HepG2 (cell line): Measurements from ENCODE around the gene RWDD2A. TPM values are rescaled to one million over a fixed set of nuclear protein-coding genes. Genes with fewer than 3 reads are reported as not detected.

ENCODE experiments used
- ATAC-seq: fragments of 200-7000 bp; cut with Tn5 transposase; 3 replicates; pipeline ENCODE4 v1.9.1; 2020; ENCODE audit warnings: mild to moderate bottlenecking, moderate library complexity
- BruUV-seq: library from RNA; stranded (reverse); fragments of 400-500 nt; replicated peaks from 2 replicates; lab custom pipeline; 2021; lab: Mats Ljungman, UMichigan
- CTCF ChIA-PET: fragments of 300-600 bp; formaldehyde crosslinking; extraction: SDS; loops from one replicate; lab custom pipeline; 2021; ENCODE audit warnings: low total read pairs, inconsistent platforms, low intra/inter-chr PET ratio; lab: Yijun Ruan, JAX
- POLR2A ChIA-PET: fragments of 350-600 bp; sonication (Branson Sonifier 250); formaldehyde crosslinking; loops from one replicate; lab custom pipeline; 2020; ENCODE audit warnings: antibody characterized with exemption, inconsistent platforms; lab: Yijun Ruan, JAX
- DNase-seq: peaks from one replicate; pipeline ENCODE4 v3.0.0-alpha.2; 2015; ENCODE audit warnings: low spot score
- FAIRE-seq: peaks from 3 replicates; lab custom pipeline; 2011; peaks lifted over from hg19 to GRCh38; lab: Jason Lieb, UNC
- H2AFZ ChIP-seq: one replicate; pipeline ENCODE4 v1.6.1; 2011; ENCODE audit warnings: low read length, inconsistent platforms
- H3K27ac ChIP-seq: fragments of 300-600 bp; 3 replicates; pipeline ENCODE4 v1.8.0; 2011; ENCODE audit warnings: mixed run types, mild to moderate bottlenecking, mixed read lengths, low read length, inconsistent platforms; ENCODE audit not compliant: insufficient read depth; ENCODE audit errors: extremely low read length
- H3K27me3 ChIP-seq, 2 experiments: fragments of 200-600 bp in 1 of 2; 2 replicates in 1 of 2; 3 replicates in 1 of 2; pipeline versions ENCODE4 v1.6.0 to v1.8.0; 2011; ENCODE audit warnings: low read length in 2 of 2, mild to moderate bottlenecking in 2 of 2, moderate library complexity in 2 of 2, inconsistent platforms in 1 of 2; ENCODE audit not compliant: insufficient read depth in 2 of 2, control insufficient read depth in 1 of 2
- H3K36me3 ChIP-seq, 2 experiments: fragments of 200-600 bp in 1 of 2; replicated peaks in 1 of 2; 2 replicates in 1 of 2; 3 replicates in 1 of 2; pipeline versions ENCODE4 v1.5.1 to v1.8.0; 2011; ENCODE audit warnings: low read length in 2 of 2, inconsistent platforms in 1 of 2; ENCODE audit not compliant: insufficient read depth in 2 of 2, control insufficient read depth in 1 of 2
- H3K4me1 ChIP-seq: 2 replicates; pipeline ENCODE4 v1.5.1; 2012; ENCODE audit warnings: low read length, inconsistent platforms; ENCODE audit not compliant: insufficient read depth
- H3K4me2 ChIP-seq: 2 replicates; pipeline ENCODE4 v1.6.0; 2011; ENCODE audit warnings: low read depth, low read length, inconsistent platforms
- H3K4me3 ChIP-seq, 3 experiments: fragments of 200-600 bp in 1 of 3; sonication (generic), shearing (Covaris generic) in 1 of 3; replicated peaks in 1 of 3; 2 replicates each; pipeline ENCODE4 v1.5.1; 2011 to 2016; ENCODE audit warnings: low read length in 3 of 3, inconsistent platforms in 2 of 3, low read depth in 2 of 3, mild to moderate bottlenecking in 2 of 3, control low read depth in 1 of 3, mixed read lengths in 1 of 3; ENCODE audit not compliant: insufficient read depth in 1 of 3
- H3K79me2 ChIP-seq: one replicate; pipeline ENCODE4 v1.6.1; 2011; ENCODE audit warnings: low read length, inconsistent platforms; ENCODE audit not compliant: insufficient read depth
- H3K9ac ChIP-seq: 2 replicates; pipeline ENCODE4 v1.6.0; 2011; ENCODE audit warnings: mild to moderate bottlenecking, low read depth, low read length, inconsistent platforms; ENCODE audit not compliant: insufficient read depth
- H3K9me3 ChIP-seq: 2 replicates; pipeline ENCODE4 v1.5.1; 2012; ENCODE audit warnings: mild to moderate bottlenecking, low read length
- H4K20me1 ChIP-seq: 2 replicates; pipeline ENCODE4 v1.6.0; 2011; ENCODE audit warnings: inconsistent platforms, mild to moderate bottlenecking, low read length, moderate library complexity; ENCODE audit not compliant: insufficient read depth
- AHR ChIP-seq: IDR thresholded peaks from 2 replicates; pipeline ENCODE4 v1.6.1; 2018; ENCODE audit warnings: missing genetic modification reagents, missing compliant biosample characterization
- HOMEZ ChIP-seq: IDR thresholded peaks from 2 replicates; pipeline ENCODE4 v1.6.1; 2016; ENCODE audit warnings: low read depth
- ISL2 ChIP-seq: sonication (generic); formaldehyde crosslinking; IDR thresholded peaks from 2 replicates; pipeline ENCODE4 v1.5.0; 2020; ENCODE audit warnings: missing genetic modification reagents
- SRSF1 ChIP-seq: fragments of 200-400 bp; formaldehyde crosslinking; optimal IDR thresholded peaks from 2 replicates; pipeline ENCODE3; 2017; ENCODE audit warnings: mild to moderate bottlenecking, low read depth, low read length, moderate library complexity
- TFE3 ChIP-seq: IDR thresholded peaks from 2 replicates; pipeline ENCODE4 v1.6.1; 2016
- ZBTB38 ChIP-seq: sonication (generic); formaldehyde crosslinking; IDR thresholded peaks from 2 replicates; pipeline ENCODE4 v1.5.1; 2020; ENCODE audit warnings: mild to moderate bottlenecking, missing genetic modification reagents
- ZBTB40 ChIP-seq, 2 experiments: fragments of 450-650 bp in 1 of 2; sonication (generic) in 1 of 2; formaldehyde crosslinking in 1 of 2; IDR thresholded peaks; 2 replicates each; pipeline versions ENCODE4 v1.6.1 to v1.8.0; 2016 to 2022; ENCODE audit warnings: antibody characterized with exemption in 1 of 2, mild to moderate bottlenecking in 1 of 2, missing genetic modification reagents in 1 of 2
- ZKSCAN5 ChIP-seq: sonication (generic); formaldehyde crosslinking; IDR thresholded peaks from 2 replicates; pipeline ENCODE4 v1.5.1; 2020; ENCODE audit warnings: mild to moderate bottlenecking, missing genetic modification reagents
- ZNF510 ChIP-seq: sonication (generic); formaldehyde crosslinking; IDR thresholded peaks from 2 replicates; pipeline ENCODE4 v1.4.0; 2020; ENCODE audit warnings: low read depth, mild to moderate bottlenecking, missing genetic modification reagents
- ZNF577 ChIP-seq: sonication (generic); formaldehyde crosslinking; IDR thresholded peaks from 2 replicates; pipeline ENCODE4 v1.4.0; 2020; ENCODE audit warnings: mild to moderate bottlenecking, low read depth, missing genetic modification reagents, borderline replicate concordance
- ZNF790 ChIP-seq: sonication (generic); formaldehyde crosslinking; IDR thresholded peaks from 2 replicates; pipeline ENCODE4 v1.8.0; 2022; ENCODE audit warnings: missing genetic modification reagents, mild to moderate bottlenecking, borderline replicate concordance
- ZSCAN30 ChIP-seq: sonication (generic); formaldehyde crosslinking; IDR thresholded peaks from 2 replicates; pipeline ENCODE4 v1.5.0; 2020; ENCODE audit warnings: mild to moderate bottlenecking, missing genetic modification reagents
- WGBS: methylation state at CpG from one replicate; pipeline ENCODE4 v1.1.6; 2017; ENCODE audit warnings: low lambda C conversion rate; 5-methylcytosine and 5-hydroxymethylcytosine counted together
- in situ Hi-C: cut with HindIII; loops from 2 replicates; pipeline ENCODE4 v1.10.0; 2017; ENCODE audit warnings: low pct_unique_long_range_greater_than_20kb; ENCODE audit not compliant: extremely low pct_ligation_motif_present
- intact Hi-C: fragments of 100-400 bp; cut with micrococcal nuclease; formaldehyde crosslinking; loops from one replicate; pipeline ENCODE4 v1.10.0; 2022; ENCODE audit not compliant: unreplicated experiment
- polyA plus RNA-seq, 8 experiments: library from polyadenylated mRNA; depleted of rRNA in 3 of 8; stranded (reverse) in 7 of 8; unstranded in 1 of 8; fragments of >200 nt; fragmentation: Illumina TruSeq in 4 of 8; extraction: Trizol in 4 of 8; gene quantifications; 2 replicates each; pipeline versions ENCODE4 v1.2.1 to v1.2.3, GENCODE V29; 2011 to 2016; ENCODE audit warnings: low read depth in 4 of 8, missing spikeins in 1 of 8, mixed read lengths in 1 of 8; ENCODE audit not compliant: insufficient read depth in 1 of 8
- total RNA-seq, 5 experiments: library from RNA; depleted of rRNA; stranded (reverse); fragments of >200 nt; fragmentation: Illumina TruSeq; extraction: Trizol; gene quantifications; 2 replicates each; pipeline ENCODE4 v1.2.3, GENCODE V29; 2016; ENCODE audit warnings: low read depth in 1 of 5

RWDD2A gene
- total and polyA plus RNA-seq, 2 of the 13 experiments (the other 11 are each of a cell fraction or from before 2014, with no cell fraction given) = 5.3 to 8.1 TPM

- Histone ChIP-seq H3K36me3 (peaks cover 2 to 15% of the 10 kb centered on the region in 2 experiments), H4K20me1 (no peaks in the 10 kb centered on the region), H3K79me2 (peaks cover 8% of the 10 kb centered on the region), H3K27ac (no peak overlapping the region), H3K4me2 (no peak overlapping the region), H3K9ac (no peak overlapping the region), H3K9me3 (no peaks in the 10 kb centered on the region), H3K4me1 (peaks cover 17% of the 10 kb centered on the region), H3K27me3 (no peaks in the 10 kb centered on the region; a peak in 1 of 5 replicates), H3K4me3 (no peak overlapping the region), H2AFZ (no peak overlapping the region)
- intact Hi-C loops = no loop called here
- ChIA-PET CTCF (no interaction called here), POLR2A (no interaction called here)
- DNase-seq = no peak
- BruUV-seq = no TSS peak
- in situ Hi-C loops = loop anchor here (25.0 kb wide), 1 partner anchor 961 kb away; the partner anchor contains the start of gene IBTK
- ATAC-seq = no peak
- WGBS = 95% methylated on average over 4 of the region's 4 CpGs
- no peak for FAIRE-seq
- TF ChIP-seq ISL2 (CRISPR knock-in tag) (no peak), ZBTB40 (IDR thresholded peaks at IDR 0.05) (no peak), ZBTB40 (CRISPR knock-in tag; IDR thresholded peaks at IDR 0.05) (no peak), ZNF577 (CRISPR knock-in tag) (no peak), ZNF790 (CRISPR knock-in tag) (no peak), SRSF1 (no peak), ZSCAN30 (CRISPR knock-in tag) (no peak), ZBTB38 (CRISPR knock-in tag) (no peak), ZNF510 (CRISPR knock-in tag) (no peak), HOMEZ (CRISPR knock-in tag) (no peak), TFE3 (CRISPR knock-in tag) (no peak), ZKSCAN5 (CRISPR knock-in tag) (no peak), AHR (no peak)
Measured at GRCh38 chr6:83198486-83199172, 5.5 kb downstream of the RWDD2A start.
